Muscle layer of colon (tissue), 2 donors: ENCODE results near the gene PPARA.

Experiments used
- H3K27ac ChIP-seq: one replicate; pipeline ENCODE4 v1.7.0; 2013; ENCODE audit warnings: low read depth, mild to moderate bottlenecking, low read length, moderate library complexity
- H3K27me3 ChIP-seq, 2 donors: one replicate each; pipeline ENCODE4 v1.7.0; 2013; ENCODE audit warnings: low read length in 2 of 2, mild to moderate bottlenecking in 2 of 2; ENCODE audit not compliant: insufficient read depth in 2 of 2, control insufficient read depth in 1 of 2
- H3K36me3 ChIP-seq: one replicate; pipeline ENCODE4 v1.7.0; 2013; ENCODE audit warnings: mild to moderate bottlenecking, low read length; ENCODE audit not compliant: insufficient read depth
- H3K4me1 ChIP-seq: one replicate; pipeline ENCODE4 v1.7.0; 2013; ENCODE audit warnings: mild to moderate bottlenecking, low read length; ENCODE audit not compliant: insufficient read depth
- H3K4me3 ChIP-seq, 2 donors: one replicate each; pipeline ENCODE4 v1.7.0; 2013; ENCODE audit warnings: low read length in 2 of 2, low read depth in 1 of 2, mild to moderate bottlenecking in 1 of 2, moderate library complexity in 1 of 2
- H3K9ac ChIP-seq: one replicate; pipeline ENCODE4 v1.7.0; 2013; ENCODE audit warnings: low read length
- H3K9me3 ChIP-seq: one replicate; pipeline ENCODE4 v1.7.0; 2013; ENCODE audit warnings: mild to moderate bottlenecking, low read length
- donor health status: abdominal sarcoma.
- donor health status: Adenocarcinoma of cecum.

Gene PPARA

GRCh38 chr22:46150034-46150654, at the start of gene PPARA:
PPARA (plus strand) TSS chr22:46150526; CDS start chr22:46198384, 47,858 bp downstream.
- no peaks in the 10 kb centered on the region for H3K9me3 ChIP-seq
- H3K4me3 ChIP-seq: peak within 1 kb of the TSS; percentile 71 to 93
- H3K27ac ChIP-seq: peak within 1 kb of the TSS; percentile 63
- no peaks in the 10 kb centered on the region for H3K27me3 ChIP-seq
- no peaks in the 10 kb centered on the region for H3K36me3 ChIP-seq
- H3K9ac ChIP-seq: no peak within 1 kb of the TSS
- H3K4me1 ChIP-seq: peaks cover 14% of the 10 kb centered on the region

GRCh38 chr22:46102159-46102558, 48.2 kb upstream of the PPARA start:
- Histone ChIP-seq H3K9me3 (no peaks in the 10 kb centered on the region), H3K27ac (no peak overlapping the region), H3K4me3 (no peak overlapping the region), H3K36me3 (peaks cover 58% of the 10 kb centered on the region), H3K4me1 (peaks cover 64% of the 10 kb centered on the region), H3K9ac (no peak overlapping the region), H3K27me3 (no peaks in the 10 kb centered on the region)

GRCh38 chr22:46102752-46103151, 47.6 kb upstream of the PPARA start:
- Histone ChIP-seq H3K9me3 (no peaks in the 10 kb centered on the region), H3K4me3 (no peak overlapping the region), H3K27me3 (no peaks in the 10 kb centered on the region), H3K36me3 (peaks cover 56% of the 10 kb centered on the region), H3K4me1 (peaks cover 64% of the 10 kb centered on the region), H3K27ac (no peak overlapping the region), H3K9ac (no peak overlapping the region)

- Histone ChIP-seq H3K27me3 (no peaks in the 10 kb centered on the region), H3K4me1 (peaks cover 64% of the 10 kb centered on the region), H3K9ac (no peak overlapping the region), H3K36me3 (peaks cover 52% of the 10 kb centered on the region), H3K9me3 (no peaks in the 10 kb centered on the region), H3K4me3 (no peak overlapping the region), H3K27ac (no peak overlapping the region)
Observed at GRCh38 chr22:46103181-46103580, 47.1 kb upstream of the PPARA start.

- no peak overlapping the region for H3K9ac ChIP-seq
- peaks cover 47% of the 10 kb centered on the region for H3K36me3 ChIP-seq
- H3K9me3 ChIP-seq: no peaks in the 10 kb centered on the region
- no peaks in the 10 kb centered on the region for H3K27me3 ChIP-seq
- peaks cover 64% of the 10 kb centered on the region for H3K4me1 ChIP-seq
- H3K27ac ChIP-seq: no peak overlapping the region
- H3K4me3 ChIP-seq: no peak overlapping the region
Observed at GRCh38 chr22:46103664-46104063, 46.7 kb upstream of the PPARA start.

- Histone ChIP-seq H3K27me3 (no peaks in the 10 kb centered on the region), H3K36me3 (peaks cover 45% of the 10 kb centered on the region), H3K9ac (no peak overlapping the region), H3K4me3 (no peak overlapping the region), H3K4me1 (peaks cover 67% of the 10 kb centered on the region), H3K27ac (peak overlapping the region; percentile 28), H3K9me3 (no peaks in the 10 kb centered on the region)
Observed at GRCh38 chr22:46104170-46104880, 46.0 kb upstream of the PPARA start.

- Histone ChIP-seq H3K4me1 (peaks cover 67% of the 10 kb centered on the region), H3K36me3 (peaks cover 45% of the 10 kb centered on the region), H3K27ac (peak overlapping the region; percentile 28), H3K4me3 (no peak overlapping the region), H3K9ac (no peak overlapping the region), H3K27me3 (no peaks in the 10 kb centered on the region), H3K9me3 (no peaks in the 10 kb centered on the region)
Observed at GRCh38 chr22:46104881-46105493, 45.3 kb upstream of the PPARA start.

GRCh38 chr22:46105494-46106278, 44.6 kb upstream of the PPARA start:
- peaks cover 45% of the 10 kb centered on the region for H3K36me3 ChIP-seq
- no peak overlapping the region for H3K4me3 ChIP-seq
- no peaks in the 10 kb centered on the region for H3K27me3 ChIP-seq
- H3K4me1 ChIP-seq: peaks cover 73% of the 10 kb centered on the region
- H3K9me3 ChIP-seq: no peaks in the 10 kb centered on the region
- H3K27ac ChIP-seq: peak overlapping the region; percentile 28
- H3K9ac ChIP-seq: no peak overlapping the region

- peak overlapping the region; percentile 75 for H3K27ac ChIP-seq
- no peaks in the 10 kb centered on the region for H3K9me3 ChIP-seq
- no peak overlapping the region for H3K4me3 ChIP-seq
- no peak overlapping the region for H3K9ac ChIP-seq
- H3K4me1 ChIP-seq: peaks cover 78% of the 10 kb centered on the region
- H3K36me3 ChIP-seq: peaks cover 48% of the 10 kb centered on the region
- no peaks in the 10 kb centered on the region for H3K27me3 ChIP-seq
Observed at GRCh38 chr22:46106279-46107022, 43.9 kb upstream of the PPARA start.

DNA sequence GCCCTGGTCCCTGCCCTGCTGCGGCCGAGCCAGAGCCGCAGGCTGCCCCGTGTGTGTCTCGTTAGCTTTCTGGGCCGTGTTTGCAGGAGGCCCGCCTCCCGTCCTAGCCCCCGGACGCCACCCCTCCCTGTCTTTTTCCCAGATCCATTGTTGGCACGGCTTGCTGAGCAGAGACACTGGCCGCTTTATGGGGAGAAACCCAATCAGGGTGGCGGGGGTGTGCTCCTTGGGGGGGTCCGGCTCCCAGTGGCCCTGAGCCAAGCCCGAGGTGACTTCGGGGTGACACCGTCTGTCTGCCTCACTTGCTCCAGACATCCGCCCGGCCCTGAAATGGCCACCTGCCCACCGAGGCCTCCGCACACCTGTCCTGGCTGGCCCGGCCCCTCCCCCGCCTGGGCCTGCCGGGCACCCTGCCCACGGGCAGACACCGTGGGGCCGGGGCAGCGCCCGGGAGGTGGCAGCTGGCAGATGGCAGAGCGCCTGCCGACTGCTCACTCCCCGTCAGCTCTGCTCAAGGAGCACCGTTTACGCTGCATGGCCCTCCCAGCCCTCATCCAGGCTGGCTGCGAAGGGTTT, 43.1 kb upstream of the PPARA start:
- H3K27ac ChIP-seq: peak overlapping the region; percentile 75
- H3K4me3 ChIP-seq: peak overlapping the region in 1 of 2 donors; percentile 16
- no peak overlapping the region for H3K9ac ChIP-seq
- H3K36me3 ChIP-seq: peaks cover 41% of the 10 kb centered on the region
- H3K9me3 ChIP-seq: no peaks in the 10 kb centered on the region
- peaks cover 84% of the 10 kb centered on the region for H3K4me1 ChIP-seq
- no peaks in the 10 kb centered on the region for H3K27me3 ChIP-seq
